ENCODE results near the gene P2RY11.

DNA sequence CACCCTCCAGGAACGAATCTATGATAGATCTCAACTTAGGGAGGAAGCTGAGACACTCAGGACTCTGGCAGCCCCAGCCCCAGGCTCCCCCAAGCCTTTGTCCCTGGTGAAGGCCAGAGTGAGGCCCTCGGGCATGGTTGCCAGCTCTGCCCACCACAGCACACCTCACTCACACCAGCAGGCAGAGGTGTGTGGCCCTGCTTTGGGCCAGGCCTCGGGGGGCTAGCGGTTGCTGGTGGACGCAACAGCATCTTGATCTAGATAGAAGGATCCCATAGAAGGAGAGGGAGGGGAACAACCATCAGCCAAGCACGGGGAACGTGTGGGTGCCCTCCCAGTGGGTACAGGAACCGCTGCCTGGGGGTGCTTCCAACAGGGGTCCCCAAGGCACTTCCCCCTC, 46.6 kb downstream of the P2RY11 start:
- TF ChIP-seq POLR2A (IDR thresholded peaks at IDR 0.05) (no peak), POLR2AphosphoS5 (IDR thresholded peaks at IDR 0.05) (no peak)
- TF ChIP-seq, protein P1, sequence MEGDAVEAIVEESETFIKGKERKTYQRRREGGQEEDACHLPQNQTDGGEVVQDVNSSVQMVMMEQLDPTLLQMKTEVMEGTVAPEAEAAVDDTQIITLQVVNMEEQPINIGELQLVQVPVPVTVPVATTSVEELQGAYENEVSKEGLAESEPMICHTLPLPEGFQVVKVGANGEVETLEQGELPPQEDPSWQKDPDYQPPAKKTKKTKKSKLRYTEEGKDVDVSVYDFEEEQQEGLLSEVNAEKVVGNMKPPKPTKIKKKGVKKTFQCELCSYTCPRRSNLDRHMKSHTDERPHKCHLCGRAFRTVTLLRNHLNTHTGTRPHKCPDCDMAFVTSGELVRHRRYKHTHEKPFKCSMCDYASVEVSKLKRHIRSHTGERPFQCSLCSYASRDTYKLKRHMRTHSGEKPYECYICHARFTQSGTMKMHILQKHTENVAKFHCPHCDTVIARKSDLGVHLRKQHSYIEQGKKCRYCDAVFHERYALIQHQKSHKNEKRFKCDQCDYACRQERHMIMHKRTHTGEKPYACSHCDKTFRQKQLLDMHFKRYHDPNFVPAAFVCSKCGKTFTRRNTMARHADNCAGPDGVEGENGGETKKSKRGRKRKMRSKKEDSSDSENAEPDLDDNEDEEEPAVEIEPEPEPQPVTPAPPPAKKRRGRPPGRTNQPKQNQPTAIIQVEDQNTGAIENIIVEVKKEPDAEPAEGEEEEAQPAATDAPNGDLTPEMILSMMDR (IDR thresholded peaks at IDR 0.05): no peak

Data from suprapubic skin (tissue), 4 donors.